GM10248 (cell line): ENCODE data around the gene E2F7.

Experiments used
- CTCF ChIA-PET: fragments of 300-600 bp; sonication (Branson Sonifier 250); formaldehyde crosslinking; extraction: SDS; loops from one replicate; lab custom pipeline; 2021; ENCODE audit warnings: antibody characterized with exemption; lab: Yijun Ruan, JAX
- POLR2A ChIA-PET: fragments of 350-650 bp; sonication (Branson Sonifier 250); formaldehyde crosslinking; extraction: SDS; loops from one replicate; lab custom pipeline; 2020; ENCODE audit warnings: antibody characterized with exemption; lab: Yijun Ruan, JAX
- DNase-seq: peaks from one replicate; pipeline ENCODE4 v3.0.0; 2012; ENCODE audit errors: extremely low spot score
- TF ChIP-seq, protein P1 (sequence below): IDR thresholded peaks from 2 replicates; pipeline ENCODE4 v1.5.1; 2012; ENCODE audit warnings: mild to moderate bottlenecking, low read depth; ENCODE audit errors: extremely low read depth, missing control alignments, control extremely low read depth

Gene E2F7, protein sequence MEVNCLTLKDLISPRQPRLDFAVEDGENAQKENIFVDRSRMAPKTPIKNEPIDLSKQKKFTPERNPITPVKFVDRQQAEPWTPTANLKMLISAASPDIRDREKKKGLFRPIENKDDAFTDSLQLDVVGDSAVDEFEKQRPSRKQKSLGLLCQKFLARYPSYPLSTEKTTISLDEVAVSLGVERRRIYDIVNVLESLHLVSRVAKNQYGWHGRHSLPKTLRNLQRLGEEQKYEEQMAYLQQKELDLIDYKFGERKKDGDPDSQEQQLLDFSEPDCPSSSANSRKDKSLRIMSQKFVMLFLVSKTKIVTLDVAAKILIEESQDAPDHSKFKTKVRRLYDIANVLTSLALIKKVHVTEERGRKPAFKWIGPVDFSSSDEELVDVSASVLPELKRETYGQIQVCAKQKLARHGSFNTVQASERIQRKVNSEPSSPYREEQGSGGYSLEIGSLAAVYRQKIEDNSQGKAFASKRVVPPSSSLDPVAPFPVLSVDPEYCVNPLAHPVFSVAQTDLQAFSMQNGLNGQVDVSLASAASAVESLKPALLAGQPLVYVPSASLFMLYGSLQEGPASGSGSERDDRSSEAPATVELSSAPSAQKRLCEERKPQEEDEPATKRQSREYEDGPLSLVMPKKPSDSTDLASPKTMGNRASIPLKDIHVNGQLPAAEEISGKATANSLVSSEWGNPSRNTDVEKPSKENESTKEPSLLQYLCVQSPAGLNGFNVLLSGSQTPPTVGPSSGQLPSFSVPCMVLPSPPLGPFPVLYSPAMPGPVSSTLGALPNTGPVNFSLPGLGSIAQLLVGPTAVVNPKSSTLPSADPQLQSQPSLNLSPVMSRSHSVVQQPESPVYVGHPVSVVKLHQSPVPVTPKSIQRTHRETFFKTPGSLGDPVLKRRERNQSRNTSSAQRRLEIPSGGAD

DNA sequence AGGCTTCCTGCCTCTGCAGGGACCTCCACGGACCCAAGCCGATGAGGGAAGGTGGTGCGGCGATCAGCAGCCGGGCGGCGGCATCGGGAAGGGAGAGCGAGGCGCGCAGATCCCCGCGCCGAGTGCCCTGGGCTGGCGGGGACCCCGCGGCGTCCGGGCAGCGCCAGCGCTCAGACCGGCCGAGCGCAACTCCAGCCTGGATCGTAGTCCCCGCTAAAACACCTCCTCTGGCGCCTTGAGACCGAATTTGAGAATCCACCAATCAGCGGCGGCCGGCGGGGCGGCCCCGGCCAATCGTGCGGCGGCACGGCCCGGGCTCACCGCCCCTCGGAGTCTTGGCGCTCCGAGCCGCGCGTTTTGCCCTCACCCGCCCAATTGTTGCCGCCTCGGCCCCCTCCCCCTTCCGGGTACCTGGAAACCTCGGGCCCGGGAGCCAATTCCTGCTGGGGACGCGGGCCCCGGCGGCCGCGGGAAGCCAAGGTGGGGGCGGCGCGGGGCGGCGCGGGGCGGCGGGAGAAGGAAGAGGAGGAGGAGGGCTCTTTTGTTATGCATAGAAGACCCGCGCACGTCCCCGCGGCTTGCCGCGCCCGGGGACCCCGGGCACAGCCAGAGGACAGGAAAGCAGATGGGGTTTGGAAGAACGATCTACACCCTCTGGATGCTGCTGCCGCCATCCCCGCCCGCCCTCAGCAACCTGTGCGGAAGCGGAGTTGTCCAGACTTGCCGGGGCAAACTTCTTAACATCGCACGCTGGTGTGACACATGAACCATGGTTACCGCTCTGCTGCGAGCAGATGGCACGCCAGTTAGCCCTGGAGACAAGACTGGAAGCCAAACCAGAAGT is at the start of gene E2F7:
Gene E2F7 (minus strand): TSS at position 209 of the 844 bp plus-strand sequence. CDS start 934 bp downstream, outside the sequence.
- TF ChIP-seq, protein P1, sequence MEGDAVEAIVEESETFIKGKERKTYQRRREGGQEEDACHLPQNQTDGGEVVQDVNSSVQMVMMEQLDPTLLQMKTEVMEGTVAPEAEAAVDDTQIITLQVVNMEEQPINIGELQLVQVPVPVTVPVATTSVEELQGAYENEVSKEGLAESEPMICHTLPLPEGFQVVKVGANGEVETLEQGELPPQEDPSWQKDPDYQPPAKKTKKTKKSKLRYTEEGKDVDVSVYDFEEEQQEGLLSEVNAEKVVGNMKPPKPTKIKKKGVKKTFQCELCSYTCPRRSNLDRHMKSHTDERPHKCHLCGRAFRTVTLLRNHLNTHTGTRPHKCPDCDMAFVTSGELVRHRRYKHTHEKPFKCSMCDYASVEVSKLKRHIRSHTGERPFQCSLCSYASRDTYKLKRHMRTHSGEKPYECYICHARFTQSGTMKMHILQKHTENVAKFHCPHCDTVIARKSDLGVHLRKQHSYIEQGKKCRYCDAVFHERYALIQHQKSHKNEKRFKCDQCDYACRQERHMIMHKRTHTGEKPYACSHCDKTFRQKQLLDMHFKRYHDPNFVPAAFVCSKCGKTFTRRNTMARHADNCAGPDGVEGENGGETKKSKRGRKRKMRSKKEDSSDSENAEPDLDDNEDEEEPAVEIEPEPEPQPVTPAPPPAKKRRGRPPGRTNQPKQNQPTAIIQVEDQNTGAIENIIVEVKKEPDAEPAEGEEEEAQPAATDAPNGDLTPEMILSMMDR = no peak
- POLR2A ChIA-PET = no interaction called here
- DNase-seq = peak; percentile 95
- CTCF ChIA-PET = interaction anchor here (0.7 kb wide), 1 partner anchor 10 kb away, joined by 3 read pairs; no protein-coding TSS in a partner anchor

DNA sequence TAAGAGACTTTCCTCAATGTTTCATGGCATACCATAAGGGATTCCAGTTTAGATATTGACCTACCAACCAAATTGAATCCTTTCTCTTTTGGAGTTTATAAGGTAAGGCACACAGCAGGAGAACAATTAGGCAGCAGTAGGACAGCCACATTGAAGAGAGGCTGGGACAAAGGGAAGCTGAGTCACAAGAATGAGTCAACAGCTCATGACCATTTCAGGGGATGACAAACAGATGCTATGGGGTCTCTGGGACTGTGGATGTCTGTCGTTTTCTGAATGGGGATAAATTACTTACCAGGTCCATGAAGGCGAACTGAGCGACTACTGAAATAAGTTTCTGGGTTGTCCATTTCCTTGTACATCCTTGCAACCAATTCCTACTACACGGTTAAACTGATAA is 48.6 kb upstream of the E2F7 start:
- no peak for DNase-seq
- CTCF ChIA-PET = no interaction called here
- TF ChIP-seq, protein P1 = no peak
- POLR2A ChIA-PET = no interaction called here

DNA sequence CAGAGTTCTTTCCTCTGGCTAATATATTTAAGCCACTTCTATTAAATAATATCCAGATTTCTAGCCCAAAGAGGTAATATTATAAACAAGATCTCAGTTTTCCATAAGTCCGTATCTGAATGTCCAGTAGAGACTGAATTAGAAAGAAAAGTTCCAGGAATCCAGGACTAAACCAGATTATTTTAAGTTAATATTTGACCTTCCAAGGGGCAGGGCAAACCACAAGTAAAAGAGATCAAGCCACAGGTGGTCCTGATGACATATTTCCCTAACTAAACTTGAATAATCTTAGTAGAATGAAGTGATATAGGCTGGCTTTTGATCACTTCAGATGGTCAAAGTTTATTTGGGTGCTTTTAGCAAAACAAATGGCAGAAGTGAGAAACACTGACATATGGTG is 43.3 kb upstream of the E2F7 start:
- no peak for DNase-seq
- TF ChIP-seq, protein P1 = no peak
- ChIA-PET CTCF (interaction anchor here (1.0 to 3.7 kb wide), 4 partner anchors 9 to 98 kb away, joined by 3 to 11 read pairs (median 3); no protein-coding TSS in a partner anchor), POLR2A (no interaction called here)

DNA sequence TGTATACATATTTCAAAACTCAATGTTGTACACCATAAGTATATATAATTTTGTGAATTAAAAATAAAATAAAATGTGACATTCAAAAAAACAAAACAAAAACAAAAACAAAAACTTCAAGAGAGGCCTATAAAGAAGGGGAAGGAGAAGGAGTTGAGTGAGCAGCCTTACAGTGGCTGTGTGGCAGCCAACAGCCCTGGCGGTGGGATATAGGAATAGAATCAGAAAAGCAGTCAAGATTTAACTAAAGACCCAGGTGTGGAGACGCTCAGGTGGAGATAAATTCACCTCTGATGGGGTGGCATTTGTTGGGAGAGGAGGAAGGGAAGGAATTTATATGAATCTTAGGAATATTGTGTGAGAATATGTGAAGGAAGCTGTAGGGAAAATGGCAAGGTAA is 41.8 kb upstream of the E2F7 start:
- CTCF ChIA-PET = interaction anchor here (3.7 kb wide), 1 partner anchor 10 kb away, joined by 11 read pairs; no protein-coding TSS in a partner anchor
- POLR2A ChIA-PET = no interaction called here
- TF ChIP-seq, protein P1 = no peak
- DNase-seq = no peak

DNA sequence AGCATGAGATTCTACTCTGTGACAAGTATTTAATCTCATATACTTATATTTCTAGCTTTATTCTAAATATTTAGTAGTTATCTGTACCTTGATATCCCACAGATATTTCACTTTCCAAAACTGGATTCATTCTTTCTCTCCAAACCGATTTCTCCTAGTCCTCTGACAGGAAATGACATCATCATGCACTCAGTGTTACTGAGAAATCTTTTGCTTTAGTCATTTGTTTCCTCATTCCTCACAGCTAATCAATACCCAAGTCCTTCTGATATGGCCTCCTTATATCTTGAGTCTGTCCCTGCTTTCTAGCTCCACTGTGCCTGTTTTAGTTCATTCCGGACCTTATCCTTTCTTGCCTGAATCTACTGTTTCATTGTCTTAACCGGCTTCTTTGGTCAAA is 39.4 kb upstream of the E2F7 start:
- POLR2A ChIA-PET = no interaction called here

More for the DNA sequence above, 39.4 kb upstream of the E2F7 start:
- CTCF ChIA-PET = interaction anchor here (1.1 kb wide), 1 partner anchor 12 kb away, joined by 3 read pairs; no protein-coding TSS in a partner anchor
- TF ChIP-seq, protein P1 = no peak
- no peak for DNase-seq
